ENCODE measurements around the gene CAPN13.

GRCh38 chr2:30809938-30810337, 2.7 kb upstream of the CAPN13 start:
- no peak for TF ChIP-seq CTCF (IDR thresholded peaks at IDR 0.05; ENCODE audit: extremely low read depth in 1 of 2, insufficient read depth in 1 of 2, low read depth in 1 of 2, low read length in 2 of 2)
- TF ChIP-seq POLR2A (IDR thresholded peaks at IDR 0.05; ENCODE audit: low read depth, low read length), result no peak

Measured in endothelial cell of umbilical vein (primary cell).